ENCODE results near the gene NT5C. TPM values are rescaled to one million over a fixed set of nuclear protein-coding genes. Genes with fewer than 3 reads are reported as not detected.

The NT5C gene
- total and polyA plus RNA-seq, 7 donors, result 60.7 to 116 (median 102) TPM

GRCh38 chr17:75088465-75089417, 42.8 kb downstream of the NT5C start:
- TF ChIP-seq POLR2AphosphoS5 (IDR thresholded peaks at IDR 0.05) (peak in 1 of 4 donors; percentile 21), CTCF (IDR thresholded peaks at IDR 0.05) (no peak), POLR2A (IDR thresholded peaks at IDR 0.05) (no peak), EP300 (IDR thresholded peaks at IDR 0.05) (no peak)
- Histone ChIP-seq H3K4me3 (peak overlapping the region; percentile 29 to 58 (median 50)), H3K27me3 (no peaks in the 10 kb centered on the region), H3K9me3 (no peaks in the 10 kb centered on the region), H3K4me1 (peaks cover 0 to 36% (median 28%) of the 10 kb centered on the region in 4 donors), H3K36me3 (no peaks in the 10 kb centered on the region), H3K27ac (peak overlapping the region; percentile 63 to 78 (median 77))
- intact Hi-C loops (cut with DNase I), result no loop called here
- WGBS, 2 donors, result 68 to 78% methylated on average over 11 of the region's 11 CpGs
- DNase-seq, result no peak

GRCh38 chr17:75087558-75088453, 43.7 kb downstream of the NT5C start, which contains the start of gene SLC16A5:
SLC16A5 (plus strand) TSS chr17:75087954; CDS start chr17:75093637, 5,683 bp downstream.
- Histone ChIP-seq H3K27ac (peak within 1 kb of the TSS; percentile 63 to 78 (median 77)), H3K4me3 (peak within 1 kb of the TSS; percentile 29 to 58 (median 50)), H3K4me1 (peaks cover 0 to 36% (median 28%) of the 10 kb centered on the region in 4 donors), H3K27me3 (no peaks in the 10 kb centered on the region), H3K9me3 (no peaks in the 10 kb centered on the region), H3K36me3 (no peaks in the 10 kb centered on the region)
- WGBS, 2 donors, result 1 to 2% methylated on average over 69 of the region's 69 CpGs
- TF ChIP-seq POLR2A (IDR thresholded peaks at IDR 0.05) (peak; percentile 13 to 30), POLR2AphosphoS5 (IDR thresholded peaks at IDR 0.05) (peak in 3 of 4 donors; percentile 29 to 57 (median 38)), EP300 (IDR thresholded peaks at IDR 0.05) (no peak)
- intact Hi-C loops (cut with DNase I), result no loop called here
- peak; percentile 92 for DNase-seq

GRCh38 chr17:75087182-75087557, 44.4 kb downstream of the NT5C start:
- Histone ChIP-seq H3K36me3 (no peaks in the 10 kb centered on the region), H3K27ac (peak overlapping the region; percentile 63 to 78 (median 77)), H3K4me3 (peak overlapping the region in 3 of 4 donors; percentile 46 to 58 (median 55)), H3K4me1 (peaks cover 0 to 36% (median 28%) of the 10 kb centered on the region in 4 donors), H3K27me3 (no peaks in the 10 kb centered on the region), H3K9me3 (no peaks in the 10 kb centered on the region)
- no peak for TF ChIP-seq POLR2AphosphoS5 (IDR thresholded peaks at IDR 0.05)
- no peak for TF ChIP-seq POLR2A (IDR thresholded peaks at IDR 0.05)
- no peak for TF ChIP-seq CTCF (IDR thresholded peaks at IDR 0.05)
- TF ChIP-seq EP300 (IDR thresholded peaks at IDR 0.05), result no peak
- intact Hi-C loops (cut with DNase I), result no loop called here
- WGBS, 2 donors, result 32 to 58% methylated on average over 12 of the region's 12 CpGs
- no peak for DNase-seq

- DNase-seq, result no peak
- 44 to 71% methylated on average over 15 of the region's 15 CpGs for WGBS, 2 donors
- H3K27me3 ChIP-seq, result no peaks in the 10 kb centered on the region
- H3K27ac ChIP-seq, result peak overlapping the region in 1 of 4 donors; percentile 77
- H3K36me3 ChIP-seq, result no peaks in the 10 kb centered on the region
- no peaks in the 10 kb centered on the region for H3K9me3 ChIP-seq
- H3K4me1 ChIP-seq, result peaks cover 0 to 31% (median 26%) of the 10 kb centered on the region in 4 donors
- TF ChIP-seq POLR2AphosphoS5 (IDR thresholded peaks at IDR 0.05), result no peak
- no peak for TF ChIP-seq EP300 (IDR thresholded peaks at IDR 0.05)
- no peak for TF ChIP-seq POLR2A (IDR thresholded peaks at IDR 0.05)
- TF ChIP-seq CTCF (IDR thresholded peaks at IDR 0.05), result no peak
- H3K4me3 ChIP-seq, result no peak overlapping the region
- intact Hi-C loops (cut with DNase I), result no loop called here
Observed at GRCh38 chr17:75086496-75087181, 44.9 kb downstream of the NT5C start.
